ENCODE data around the gene CASR.

The CASR gene

DNA sequence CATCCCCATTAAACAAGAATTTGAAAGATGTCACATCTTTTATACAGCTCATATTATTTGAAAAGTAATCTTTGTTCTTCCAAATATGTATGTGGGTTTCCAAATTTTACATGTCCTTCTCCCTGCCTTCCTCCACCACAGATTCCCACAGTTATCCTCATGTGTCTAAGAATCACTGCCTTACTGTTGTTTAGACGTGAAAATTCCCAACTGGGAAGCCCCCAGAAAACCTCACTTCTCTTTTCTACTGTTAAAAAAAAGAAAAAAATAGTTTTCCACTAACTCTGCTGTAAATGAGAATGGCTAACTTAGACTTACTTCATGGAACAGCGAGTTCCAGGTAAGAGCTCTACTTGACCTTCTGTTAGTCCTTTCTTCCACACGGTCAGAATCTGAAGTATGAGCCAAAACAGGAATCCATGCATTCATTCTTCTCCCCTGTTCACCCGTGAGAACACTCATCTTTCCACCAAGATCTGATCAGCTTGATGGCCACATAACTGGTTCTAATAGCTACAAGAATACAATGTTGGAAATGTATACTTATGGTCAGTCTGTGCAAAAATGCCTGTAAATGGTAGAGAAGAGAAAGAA, 123.7 kb downstream of the CASR start:
- no peak for DNase-seq

DNA sequence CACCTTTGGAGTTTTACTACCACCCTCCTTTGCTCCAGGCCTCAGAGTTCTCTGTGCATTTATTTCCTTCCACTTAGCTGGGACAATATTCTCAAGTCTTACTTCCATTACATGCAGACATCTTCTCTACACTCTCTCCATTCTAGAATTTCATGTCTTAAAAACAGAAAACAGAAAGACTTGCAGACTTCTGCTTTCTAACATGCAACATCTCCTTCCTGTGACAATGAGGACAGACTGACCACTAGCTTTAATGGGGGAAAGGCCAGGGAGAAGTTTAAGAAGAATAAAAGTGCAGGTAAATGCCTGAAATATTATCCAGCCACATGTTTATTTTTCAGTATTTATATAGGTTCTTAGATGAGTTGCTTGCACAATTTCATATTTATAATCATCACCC, 124.5 kb downstream of the CASR start:
- DNase-seq = no peak

GRCh38 chr3:122310361-122310760, 126.9 kb downstream of the CASR start:
- DNase-seq = no peak

DNA sequence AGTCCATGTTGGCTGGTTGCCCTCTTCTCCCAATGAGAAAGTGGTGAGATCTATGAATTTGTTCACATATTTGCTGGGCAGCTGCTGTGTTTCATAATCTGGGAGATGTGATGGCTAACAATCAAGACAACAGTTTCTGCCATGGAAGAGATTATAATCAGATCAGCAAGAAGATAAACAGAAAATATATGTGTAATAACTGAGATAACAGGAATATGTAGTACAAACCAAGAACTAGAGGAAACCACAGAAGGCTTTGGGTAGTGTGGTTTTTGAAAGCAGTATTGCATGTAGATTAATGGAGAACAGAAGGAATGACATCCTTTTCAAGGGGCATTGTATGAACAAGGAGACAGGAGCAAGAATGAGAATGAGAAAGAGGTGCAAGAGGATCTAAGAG, 129.4 kb downstream of the CASR start:
- no peak for DNase-seq

- no peak for DNase-seq
These were observed 129.8 kb downstream of the CASR start for GRCh38 chr3:122313281-122313680.

DNA sequence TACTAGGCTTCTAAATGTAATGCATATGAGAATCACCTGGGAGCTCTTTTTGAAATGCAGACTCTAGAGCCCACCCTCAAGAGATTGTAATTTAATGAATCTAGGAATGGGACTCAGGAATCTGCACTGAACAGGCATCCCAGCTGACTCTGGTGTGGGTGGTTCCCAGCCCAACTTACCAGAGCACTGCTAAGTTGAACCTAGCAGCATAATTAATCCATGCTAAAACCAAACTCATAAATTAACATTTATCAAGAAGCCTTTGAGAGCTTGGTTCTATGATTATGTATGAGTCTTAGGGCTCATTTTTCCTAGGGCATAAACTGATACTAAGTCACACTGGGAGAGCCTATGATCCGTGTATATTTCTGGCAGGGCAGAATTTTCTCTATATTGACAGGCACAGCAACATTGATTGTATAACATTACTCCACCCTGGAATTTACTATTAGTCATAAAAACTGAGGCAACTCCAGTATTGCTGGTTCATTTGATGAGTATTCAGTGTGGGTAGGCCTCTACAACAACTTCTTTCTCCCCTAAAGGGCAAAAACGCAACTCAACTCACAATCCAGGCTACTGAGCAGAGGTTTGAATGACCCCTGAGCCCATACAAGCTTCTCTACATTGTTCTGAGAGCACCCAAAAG, 130.9 kb downstream of the CASR start:
- no peak for DNase-seq

DNA sequence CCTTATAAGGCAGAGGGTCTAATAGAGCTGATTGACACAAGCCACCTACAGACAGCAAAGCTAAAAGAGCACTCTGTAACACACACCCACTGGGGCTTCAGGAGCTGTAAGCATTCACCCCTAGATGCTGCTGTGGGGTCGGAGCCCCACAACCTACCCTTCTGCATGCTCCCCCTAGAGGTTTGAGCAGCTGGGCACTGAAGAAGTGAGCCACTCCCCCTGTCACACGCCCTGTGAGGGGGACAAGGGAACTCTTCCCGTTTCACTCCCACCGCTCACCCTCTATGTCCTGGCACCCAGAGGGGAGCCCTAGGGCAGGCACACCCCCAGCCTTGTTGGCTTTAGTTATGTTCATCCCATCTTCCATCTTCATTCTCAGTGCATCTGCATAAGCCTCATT, 132.2 kb downstream of the CASR start:
- no peak for DNase-seq

DNA sequence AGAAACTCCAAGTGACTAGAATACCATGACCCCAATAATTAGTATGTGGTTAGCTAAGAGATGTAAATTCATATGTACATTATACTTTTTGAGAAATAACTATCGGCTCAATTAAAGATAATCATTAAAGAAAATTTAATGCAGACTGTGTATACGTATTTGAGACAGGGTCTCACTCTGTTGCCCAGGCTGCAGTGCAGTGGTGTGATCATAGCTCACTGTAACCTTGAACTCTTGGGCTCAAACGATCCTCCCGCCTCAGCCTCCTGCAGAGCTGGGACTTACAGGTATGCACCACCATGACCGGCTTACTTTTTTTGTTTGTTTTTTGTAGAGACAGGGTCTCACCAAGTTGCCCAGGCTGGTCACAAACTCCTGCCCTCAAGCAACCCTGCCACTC, 132.9 kb downstream of the CASR start:
- no peak for DNase-seq

DNA sequence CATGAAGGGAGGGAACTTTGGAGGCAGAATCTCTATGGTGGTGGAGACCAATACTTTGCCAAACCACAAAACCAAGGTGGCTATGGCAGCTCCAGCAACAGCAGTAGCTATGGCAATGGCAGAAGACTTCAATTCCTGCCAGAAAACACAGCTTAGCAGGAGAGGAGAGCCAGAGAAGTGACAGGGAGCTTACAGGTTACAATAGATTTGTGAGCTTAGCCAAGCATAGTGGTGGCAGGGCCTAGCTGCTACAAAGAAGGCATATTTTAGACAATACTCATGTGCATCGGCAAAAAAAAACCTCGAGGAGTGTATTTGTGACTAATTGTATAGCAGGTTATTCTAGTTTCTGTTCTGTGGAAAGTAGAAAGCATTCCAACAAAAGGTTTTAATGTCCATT, 135.2 kb downstream of the CASR start:
- DNase-seq = no peak

GRCh38 chr3:122322095-122323075, 138.9 kb downstream of the CASR start:
- no peak for DNase-seq

DNA sequence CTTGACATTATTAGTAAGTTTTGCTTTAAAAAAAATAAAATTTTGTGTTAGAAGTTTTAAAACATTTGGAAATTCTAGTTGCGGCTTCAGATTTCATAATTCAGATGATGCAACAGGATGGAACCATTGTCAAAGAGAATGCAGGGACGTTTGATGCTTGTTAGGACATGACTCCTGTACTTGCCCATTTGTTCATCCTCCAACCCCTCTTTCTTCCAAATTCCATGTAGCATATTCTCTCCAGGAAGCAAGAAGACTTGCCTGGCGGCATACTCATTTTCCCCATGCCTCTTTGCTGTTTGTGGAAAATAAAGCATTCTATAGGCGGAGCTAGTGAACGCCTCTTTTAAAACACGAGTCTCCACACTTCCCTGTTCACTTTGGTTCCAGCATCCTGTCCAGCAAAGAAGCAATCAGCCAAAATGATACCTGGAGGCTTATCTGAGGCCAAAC, 141.4 kb downstream of the CASR start, which contains the start of gene CSTA:
Gene CSTA (plus strand): TSS at position 378 of the 453 bp plus-strand sequence. CDS start 45 bp downstream, at position 423.
- no peak for DNase-seq

DNA sequence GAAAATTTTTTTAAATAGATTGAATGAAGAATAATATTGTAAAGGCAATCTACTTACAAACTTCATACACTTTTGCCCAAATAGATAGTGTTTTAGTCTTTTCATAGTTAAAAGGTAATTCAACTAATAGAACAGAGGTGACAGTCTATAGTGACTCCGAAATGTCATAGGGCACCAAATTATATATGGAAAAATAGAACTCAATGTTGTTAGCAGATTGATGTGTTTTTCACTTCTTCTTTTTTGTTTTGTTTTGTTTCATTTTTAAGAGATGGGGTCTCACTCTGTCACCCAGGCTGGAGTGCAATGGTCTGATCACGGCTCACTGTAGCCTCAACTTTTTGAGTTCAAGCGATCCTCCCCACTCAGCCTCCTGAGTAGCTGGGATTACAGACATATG, 142.3 kb downstream of the CASR start:
- DNase-seq = no peak

- DNase-seq = no peak
These were observed 148.4 kb downstream of the CASR start for GRCh38 chr3:122331886-122332285.

- DNase-seq = no peak
These were observed 149.1 kb downstream of the CASR start for GRCh38 chr3:122332551-122332950.
